ENCODE measurements around the gene LGALS7.
"Not testable (repeated sequence)": the region's sequence is repeated elsewhere in the genome, so short reads cannot be mapped to it uniquely, and the experiment has no call there.

LGALS7 gene

GRCh38 chr19:38773469-38774177, at the start of gene LGALS7:
LGALS7 (minus strand) TSS chr19:38773517; CDS start chr19:38773492, 25 bp downstream.
- DNase-seq: no peak

DNA sequence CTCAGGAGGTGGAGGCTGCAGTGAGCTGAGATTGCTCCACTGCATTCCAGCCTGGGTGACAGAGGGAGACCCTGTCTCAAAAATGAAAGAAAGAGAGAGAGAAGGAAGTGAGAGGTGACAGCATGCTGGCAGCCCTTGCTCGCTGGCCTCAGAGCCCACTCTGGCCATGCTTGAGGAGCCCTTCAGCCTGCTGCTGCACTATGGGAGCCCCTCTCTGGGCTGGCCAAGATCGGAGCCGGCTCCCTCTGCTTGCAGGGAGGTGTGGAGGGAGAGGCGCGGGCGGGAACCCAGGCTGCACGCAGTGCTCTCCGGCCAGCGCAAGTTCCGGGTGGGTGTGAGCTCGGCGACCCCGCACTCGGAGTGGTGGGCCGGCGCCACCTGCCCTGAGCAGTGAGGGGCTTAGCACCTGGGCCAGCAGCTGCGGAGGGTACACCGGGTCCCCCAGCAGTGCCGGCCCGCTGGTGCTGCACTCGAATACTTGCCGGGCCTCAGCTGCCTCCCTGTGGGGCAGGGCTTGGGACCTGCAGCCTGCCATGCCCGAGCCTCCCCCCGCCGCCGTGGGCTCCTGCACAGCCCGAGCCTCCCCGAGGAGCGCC, 48.0 kb upstream of the LGALS7 start:
- DNase-seq: not testable (repeated sequence)

- DNase-seq: no peak
These were observed 46.1 kb upstream of the LGALS7 start for GRCh38 chr19:38819231-38819920.

DNA sequence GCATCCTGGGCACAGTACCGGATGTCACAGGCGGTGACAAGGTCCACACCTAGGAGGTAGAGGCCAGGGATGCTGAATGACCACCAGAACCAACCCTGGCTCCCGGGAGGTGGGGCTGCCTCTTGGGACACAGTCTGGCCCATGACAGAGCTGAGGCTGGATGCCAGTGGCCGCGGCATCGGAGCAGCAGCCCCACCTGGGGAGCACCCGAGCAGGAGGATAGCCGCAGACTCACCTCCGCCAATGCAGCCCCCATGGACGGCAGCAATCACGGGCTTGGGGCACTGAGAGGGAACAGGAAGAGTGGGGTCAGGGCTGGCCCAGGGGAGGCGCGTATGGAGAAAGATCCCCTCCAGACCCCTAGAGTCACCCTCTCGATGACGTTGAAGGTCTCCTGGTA, 43.8 kb upstream of the LGALS7 start:
- DNase-seq: no peak

DNA sequence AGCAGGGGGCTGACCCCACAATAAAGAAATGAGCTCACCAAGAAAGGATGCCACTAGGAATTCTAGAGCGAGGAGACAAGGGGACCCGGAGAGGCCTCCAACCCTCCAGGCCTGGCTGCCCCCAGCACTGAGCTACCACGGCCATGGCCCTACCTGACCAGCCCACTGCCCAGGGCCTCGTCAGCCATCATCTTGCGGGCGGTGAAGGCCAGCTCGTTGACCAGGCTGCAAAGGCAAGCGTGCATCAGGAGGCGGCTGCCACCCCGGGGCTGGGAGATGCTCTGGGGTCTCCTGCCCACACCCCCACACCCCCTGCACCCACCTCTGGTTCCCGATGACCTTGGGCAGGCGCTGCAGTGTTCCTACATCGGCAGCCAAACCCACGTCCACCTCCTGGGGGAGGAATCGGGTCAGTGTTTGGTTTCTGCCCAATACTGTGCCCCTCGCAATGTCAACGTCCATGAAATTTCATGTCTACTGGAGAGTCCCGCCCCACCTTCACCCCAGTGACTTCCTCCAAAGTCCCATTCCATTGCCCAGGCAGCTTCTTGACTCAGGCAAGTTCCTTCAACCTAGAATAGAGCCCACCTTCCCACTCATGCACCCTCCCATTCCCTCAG, 42.9 kb upstream of the LGALS7 start:
- DNase-seq: no peak

DNA sequence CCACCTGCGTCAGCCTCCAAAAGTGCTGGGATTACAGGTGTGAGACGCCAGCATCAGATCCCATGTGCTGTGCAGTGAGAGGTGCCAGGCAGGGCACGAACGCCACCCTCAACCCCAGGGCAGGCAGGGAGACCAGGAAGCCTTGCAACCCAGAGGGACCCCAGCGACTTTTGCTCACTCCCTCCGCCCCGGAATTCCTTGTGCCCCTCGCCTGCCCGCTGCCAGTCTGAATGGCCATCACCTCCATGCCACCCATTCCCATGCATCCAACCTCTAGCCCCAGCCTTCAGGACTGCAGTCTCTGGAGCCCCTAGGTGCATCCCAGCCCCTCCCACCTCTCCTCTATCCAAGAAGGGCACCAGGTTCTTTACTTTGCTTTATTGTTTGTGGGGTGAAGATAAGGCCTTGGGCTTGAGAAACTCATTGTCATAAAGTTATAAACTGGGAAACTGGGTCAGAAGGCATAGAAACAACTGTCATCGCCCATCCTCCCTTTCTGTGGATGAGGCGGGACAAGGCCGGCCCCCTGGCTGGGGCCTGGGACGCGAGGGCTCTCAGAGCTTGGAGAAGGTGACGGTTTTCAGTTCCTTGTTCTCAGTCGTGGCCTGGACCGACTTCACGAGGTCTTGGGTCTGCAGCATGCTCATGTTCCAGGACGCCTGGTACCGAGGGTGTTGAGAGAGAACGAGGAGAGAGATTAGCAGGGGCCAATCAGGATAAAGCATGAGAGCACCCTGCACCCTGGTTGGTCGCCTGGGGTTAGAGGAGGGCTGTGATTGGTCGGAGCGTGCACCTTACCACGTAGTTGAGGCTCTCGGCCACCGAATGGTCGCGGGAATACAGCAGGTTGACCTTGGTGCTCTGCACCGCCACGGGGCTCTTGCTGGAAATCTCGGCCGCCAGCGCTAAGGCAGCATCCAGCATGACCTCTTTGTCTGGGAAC, 42.0 kb upstream of the LGALS7 start:
- DNase-seq: no peak

- not testable (repeated sequence) for DNase-seq
These were observed 40.6 kb upstream of the LGALS7 start for GRCh38 chr19:38813932-38814331.

- no peak for DNase-seq
These were observed 40.0 kb upstream of the LGALS7 start for GRCh38 chr19:38813323-38813722.

DNA sequence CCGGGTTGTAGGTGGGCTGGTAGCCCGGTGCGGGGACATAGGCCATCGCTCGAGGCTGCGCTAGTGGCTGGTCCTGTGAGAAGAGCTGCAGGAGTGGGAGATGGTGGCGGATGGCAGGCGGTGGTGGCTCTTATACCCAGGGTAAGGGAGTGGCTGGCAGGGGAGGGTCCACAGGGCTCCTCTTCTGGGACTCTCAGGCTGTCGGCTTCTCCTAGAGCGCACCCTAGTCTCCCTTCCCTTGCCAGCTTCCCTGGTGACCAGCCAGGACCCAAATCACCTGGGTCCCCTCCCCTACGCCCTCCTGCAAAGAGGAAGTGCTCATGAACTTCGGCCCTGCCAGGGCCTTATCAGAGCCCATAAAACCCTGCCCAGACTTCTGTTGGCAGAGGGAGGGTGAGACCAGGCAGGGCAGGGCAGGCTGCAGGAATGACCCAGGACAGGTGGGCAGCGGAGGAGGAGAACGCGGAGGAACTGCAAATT, 39.6 kb upstream of the LGALS7 start, which contains the start of gene LGALS4:
Gene LGALS4 (minus strand): TSS at position 105 of the 480 bp plus-strand sequence. CDS start 59 bp downstream, at position 46.
- DNase-seq: no peak

GRCh38 chr19:38812009-38812840, 38.9 kb upstream of the LGALS7 start:
- no peak for DNase-seq

GRCh38 chr19:38809592-38810252, 36.4 kb upstream of the LGALS7 start:
- DNase-seq: no peak

GRCh38 chr19:38808741-38809140, 35.4 kb upstream of the LGALS7 start:
- DNase-seq: no peak

DNA sequence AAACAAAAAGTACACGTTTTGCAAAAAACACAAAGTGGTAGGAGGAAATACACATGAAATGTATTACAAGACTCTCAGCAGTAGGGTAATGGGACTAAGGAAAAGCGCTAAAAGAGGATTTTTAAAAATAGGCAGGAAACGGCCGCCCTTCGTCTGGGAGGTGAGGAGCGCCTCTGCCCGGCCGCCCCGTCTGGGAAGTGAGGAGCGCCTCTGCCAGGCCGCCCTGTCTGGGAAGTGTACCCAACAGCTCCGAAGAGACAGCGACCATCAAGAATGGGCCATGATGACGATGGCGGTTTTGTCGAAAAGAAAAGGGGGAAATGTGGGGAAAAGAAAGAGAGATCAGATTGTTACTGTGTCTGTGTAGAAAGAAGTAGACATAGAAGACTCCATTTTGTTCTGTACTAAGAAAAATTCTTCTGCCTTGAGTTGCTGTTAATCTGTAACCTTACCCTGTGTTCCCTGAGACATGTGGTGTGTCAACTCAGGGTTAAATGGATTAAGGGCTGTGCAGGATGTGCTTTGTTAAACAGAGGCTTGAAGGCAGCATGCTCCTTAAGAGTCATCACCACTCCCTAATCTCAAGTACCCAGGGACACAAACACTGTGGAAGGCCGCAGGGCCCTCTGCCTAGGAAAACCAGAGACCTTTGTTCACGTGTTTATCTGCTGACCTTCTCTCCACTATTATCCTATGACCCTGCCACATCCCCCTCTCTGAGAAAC, 34.2 kb upstream of the LGALS7 start:
- DNase-seq: peak; percentile 67

- peak; percentile 13 for DNase-seq
These were observed 33.1 kb upstream of the LGALS7 start for GRCh38 chr19:38806371-38806770.

DNA sequence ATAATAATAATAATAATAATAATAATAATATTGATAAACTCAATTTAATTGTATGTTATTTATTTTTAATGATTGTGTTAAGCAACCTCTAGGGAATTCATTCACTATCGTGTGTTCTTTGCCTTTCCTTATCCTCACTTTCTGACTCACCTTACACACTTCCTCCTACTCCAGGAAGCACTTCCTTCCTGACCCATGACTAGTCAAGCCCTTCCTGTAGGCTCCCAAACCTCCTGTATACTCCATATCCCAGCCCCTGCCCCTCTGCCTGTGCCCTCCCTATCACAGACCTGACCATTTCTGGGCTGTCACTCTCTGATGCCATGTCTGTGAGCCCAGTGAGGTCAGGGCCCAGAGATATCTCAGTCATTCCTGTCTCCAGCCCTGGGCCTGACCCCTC, 31.9 kb upstream of the LGALS7 start:
- no peak for DNase-seq

GRCh38 chr19:38803543-38803942, 30.2 kb upstream of the LGALS7 start:
- no peak for DNase-seq

GRCh38 chr19:38801359-38802095, 28.2 kb upstream of the LGALS7 start:
- no peak for DNase-seq

- no peak for DNase-seq
These were observed 27.4 kb upstream of the LGALS7 start for GRCh38 chr19:38800577-38801347.
